ENCODE data around the gene WNT6.

DNA sequence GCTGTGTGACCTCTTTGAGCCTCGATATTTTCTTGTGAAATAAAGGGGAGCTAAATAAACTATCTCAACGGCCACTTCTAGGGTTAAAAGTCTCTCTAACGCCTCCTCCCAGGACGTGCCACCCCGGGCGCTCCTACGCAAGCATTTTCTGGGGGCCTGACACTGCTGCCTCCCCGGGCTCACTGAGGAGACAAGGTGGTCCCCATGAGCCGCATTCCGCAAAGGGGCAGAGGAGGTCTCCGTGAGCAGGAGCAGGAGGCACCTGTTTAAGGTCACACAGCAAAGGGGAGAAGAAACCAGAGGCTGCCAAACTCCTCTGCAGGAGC lies 20.1 kb downstream of the WNT6 start:
- no peak for TF ChIP-seq POLR2A (IDR thresholded peaks at IDR 0.05)
- TF ChIP-seq, protein P1, sequence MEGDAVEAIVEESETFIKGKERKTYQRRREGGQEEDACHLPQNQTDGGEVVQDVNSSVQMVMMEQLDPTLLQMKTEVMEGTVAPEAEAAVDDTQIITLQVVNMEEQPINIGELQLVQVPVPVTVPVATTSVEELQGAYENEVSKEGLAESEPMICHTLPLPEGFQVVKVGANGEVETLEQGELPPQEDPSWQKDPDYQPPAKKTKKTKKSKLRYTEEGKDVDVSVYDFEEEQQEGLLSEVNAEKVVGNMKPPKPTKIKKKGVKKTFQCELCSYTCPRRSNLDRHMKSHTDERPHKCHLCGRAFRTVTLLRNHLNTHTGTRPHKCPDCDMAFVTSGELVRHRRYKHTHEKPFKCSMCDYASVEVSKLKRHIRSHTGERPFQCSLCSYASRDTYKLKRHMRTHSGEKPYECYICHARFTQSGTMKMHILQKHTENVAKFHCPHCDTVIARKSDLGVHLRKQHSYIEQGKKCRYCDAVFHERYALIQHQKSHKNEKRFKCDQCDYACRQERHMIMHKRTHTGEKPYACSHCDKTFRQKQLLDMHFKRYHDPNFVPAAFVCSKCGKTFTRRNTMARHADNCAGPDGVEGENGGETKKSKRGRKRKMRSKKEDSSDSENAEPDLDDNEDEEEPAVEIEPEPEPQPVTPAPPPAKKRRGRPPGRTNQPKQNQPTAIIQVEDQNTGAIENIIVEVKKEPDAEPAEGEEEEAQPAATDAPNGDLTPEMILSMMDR (IDR thresholded peaks at IDR 0.05): no peak
- TF ChIP-seq POLR2AphosphoS5 (IDR thresholded peaks at IDR 0.05): no peak
- TF ChIP-seq EP300 (IDR thresholded peaks at IDR 0.05): no peak
